ENCODE results near the gene GUCD1. TPM values are rescaled to one million over a fixed set of nuclear protein-coding genes. Genes with fewer than 3 reads are reported as not detected.
A peak's percentile ranks its signal among the peaks of the same experiment; 100 is the strongest.

The GUCD1 gene
- total and polyA plus RNA-seq, 9 of the 15 experiments (the other 6 are each of a cell fraction or from before 2014, with no cell fraction given): 31.5 to 67.8 (median 50.3) TPM

- no peaks in the 10 kb centered on the region for H3K79me2 ChIP-seq (ENCODE audit: control insufficient read depth, insufficient read depth, low read length)
- H3K4me1 ChIP-seq (replicated peaks in 1 of 2; ENCODE audit: control insufficient read depth in 2 of 2, insufficient read depth in 2 of 2, low read length in 2 of 2): peaks cover 0 to 4% of the 10 kb centered on the region in 2 experiments; a peak in 1 of 5 replicates
- H3K9ac ChIP-seq (ENCODE audit: insufficient read depth in 1 of 2, low read depth in 2 of 2, low read length in 2 of 2): no peak within 1 kb of the TSS
- in situ Hi-C loops (cut with MboI) (no loop called here), intact Hi-C loops (cut with micrococcal nuclease) (no loop called here)
- peak; percentile 84; the same call in 1 of the 2 replicates for TF ChIP-seq ZBTB33 (CRISPR knock-in tag; IDR thresholded peaks at IDR 0.05)
- TF ChIP-seq ZNF212 (CRISPR knock-in tag; IDR thresholded peaks at IDR 0.05): no peak
- TF ChIP-seq SIX5 (IDR thresholded peaks at IDR 0.05; ENCODE audit: borderline replicate concordance in 1 of 2, insufficient read depth in 1 of 2, low read depth in 1 of 2, low read length in 2 of 2): no peak
- TF ChIP-seq ZNF695 (CRISPR knock-in tag; IDR thresholded peaks at IDR 0.05): no peak
- TF ChIP-seq, protein P1, sequence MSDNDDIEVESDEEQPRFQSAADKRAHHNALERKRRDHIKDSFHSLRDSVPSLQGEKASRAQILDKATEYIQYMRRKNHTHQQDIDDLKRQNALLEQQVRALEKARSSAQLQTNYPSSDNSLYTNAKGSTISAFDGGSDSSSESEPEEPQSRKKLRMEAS (CRISPR knock-in tag; IDR thresholded peaks at IDR 0.05): peak; percentile 37; the same call in 1 of the 2 replicates
- no peak for TF ChIP-seq PRMT5 (CRISPR knock-in tag; IDR thresholded peaks at IDR 0.05)
- TF ChIP-seq PCBP1 (IDR thresholded peaks at IDR 0.05; ENCODE audit: low read depth, low read length, poor library complexity, severe bottlenecking): peak; percentile 26
- TF ChIP-seq E2F6 (IDR thresholded peaks at IDR 0.05; ENCODE audit: borderline replicate concordance in 1 of 2, extremely low read depth in 1 of 2, insufficient read depth in 1 of 2, insufficient read length in 1 of 2, low read depth in 1 of 2, low read length in 1 of 2, poor library complexity in 1 of 2, severe bottlenecking in 1 of 2): peak; percentile 64 to 88
- 43% methylated on average over 14 of the region's 76 CpGs for WGBS (ENCODE audit: insufficient coverage, low coverage, missing lambda C conversion rate)
- H3K9me3 ChIP-seq (replicated peaks; ENCODE audit: control insufficient read depth, insufficient read depth, low read depth, low read length): no peaks in the 10 kb centered on the region
- no peaks in the 10 kb centered on the region for H3K9me1 ChIP-seq (ENCODE audit: control insufficient read depth, insufficient read depth, low read length)
- peaks cover 0 to 36% of the 10 kb centered on the region in 2 experiments; a peak in 3 of 5 replicates for H3K27me3 ChIP-seq (ENCODE audit: control insufficient read depth in 2 of 2, insufficient read depth in 2 of 2, low read length in 2 of 2)
- BruUV-seq (replicated peaks): no TSS peak
- no peak for FAIRE-seq
- POLR2A ChIA-PET: interaction anchor here (0.8 kb wide), 1 partner anchor 1042 kb away, joined by 3 read pairs; no protein-coding TSS in a partner anchor
- CTCF ChIA-PET (ENCODE audit: low intra/inter-chr PET ratio): no interaction called here
- H3K27ac ChIP-seq (ENCODE audit: extremely low read depth, low read depth, low read length): no peak within 1 kb of the TSS
- H3K4me3 ChIP-seq: no peak within 1 kb of the TSS
- no peaks in the 10 kb centered on the region for H4K20me1 ChIP-seq (replicated peaks; ENCODE audit: control insufficient read depth, insufficient read depth, low read length)
- H3K4me2 ChIP-seq (ENCODE audit: insufficient read depth, low read length): no peak within 1 kb of the TSS
- no peak within 1 kb of the TSS for H2AFZ ChIP-seq (ENCODE audit: low read depth, low read length)
- ATAC-seq: no peak
- DNase-seq (ENCODE audit: extremely low read depth in 1 of 4, low spot score in 3 of 4): no peak
- H3K36me3 ChIP-seq (ENCODE audit: control insufficient read depth, insufficient read depth, low read length): no peaks in the 10 kb centered on the region
Observed at GRCh38 chr22:24494528-24495364, 60.2 kb downstream of the GUCD1 start, which contains the start of gene UPB1. TSS of gene UPB1 (plus strand) at chr22:24495332. CDS start at chr22:24495404, 72 bp downstream.
